HG02623 (cell line): ENCODE data around the gene USF2.

Experiments used
- ATAC-seq: cut with Tn5 transposase; IDR thresholded peaks from one replicate; pipeline ENCODE4 v1.9.1; 2021; ENCODE audit warnings: moderate library complexity; ENCODE audit not compliant: unreplicated experiment

Gene USF2

GRCh38 chr19:35265126-35265899 lies 3.4 kb upstream of the USF2 start:
- ATAC-seq = no peak

GRCh38 chr19:35265900-35266519 lies 2.8 kb upstream of the USF2 start:
- ATAC-seq = no peak

GRCh38 chr19:35266520-35267352 lies 2.0 kb upstream of the USF2 start:
- no peak for ATAC-seq

DNA sequence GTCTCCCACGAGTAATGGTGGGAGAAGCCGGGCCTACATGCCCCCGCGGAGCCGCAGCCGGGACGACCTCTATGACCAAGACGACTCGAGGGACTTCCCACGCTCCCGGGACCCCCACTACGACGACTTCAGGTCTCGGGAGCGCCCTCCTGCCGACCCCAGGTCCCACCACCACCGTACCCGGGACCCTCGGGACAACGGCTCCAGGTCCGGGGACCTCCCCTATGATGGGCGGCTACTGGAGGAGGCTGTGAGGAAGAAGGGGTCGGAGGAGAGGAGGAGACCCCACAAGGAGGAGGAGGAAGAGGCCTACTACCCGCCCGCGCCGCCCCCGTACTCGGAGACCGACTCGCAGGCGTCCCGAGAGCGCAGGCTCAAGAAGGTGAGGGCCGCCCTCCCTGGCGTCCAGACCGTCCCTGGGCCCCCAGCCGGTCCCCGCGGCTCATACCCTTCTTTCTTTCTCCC lies 1.4 kb upstream of the USF2 start:
- ATAC-seq = no peak

DNA sequence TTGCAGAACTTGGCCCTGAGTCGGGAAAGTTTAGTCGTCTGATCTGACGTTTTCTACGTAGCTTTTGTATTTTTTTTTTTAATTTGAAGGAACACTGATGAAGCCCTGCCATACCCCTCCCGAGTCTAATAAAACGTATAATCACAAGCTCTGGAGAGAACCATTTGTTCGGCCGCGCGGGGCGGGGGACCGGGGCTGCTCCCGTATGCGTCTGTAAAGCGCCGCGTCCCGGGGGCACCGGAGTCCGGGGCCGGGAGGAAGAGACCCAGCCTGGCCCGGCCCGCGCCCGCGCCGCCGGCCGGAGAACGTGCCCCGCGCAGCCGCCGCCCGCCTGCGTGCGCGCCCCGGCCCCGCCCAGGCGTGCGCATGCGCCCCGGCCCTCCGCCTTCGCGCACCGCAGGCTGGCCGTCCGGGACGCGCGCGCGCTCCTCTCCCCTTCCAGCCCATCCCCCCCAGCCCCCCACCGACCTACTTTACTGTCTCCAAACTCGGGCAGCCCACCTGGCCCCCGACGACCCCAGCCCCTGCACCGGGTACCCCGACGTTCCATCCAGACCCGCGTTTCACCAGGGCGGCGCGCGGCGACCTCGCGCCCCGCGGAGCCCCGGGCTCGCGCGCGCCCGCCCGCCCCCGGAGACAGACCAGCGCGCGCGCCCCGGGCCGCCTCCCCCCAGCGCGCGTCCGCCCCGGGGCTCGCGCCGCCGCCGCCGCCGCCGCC lies 785 bp upstream of the USF2 start:
- peak; percentile 39 for ATAC-seq

DNA sequence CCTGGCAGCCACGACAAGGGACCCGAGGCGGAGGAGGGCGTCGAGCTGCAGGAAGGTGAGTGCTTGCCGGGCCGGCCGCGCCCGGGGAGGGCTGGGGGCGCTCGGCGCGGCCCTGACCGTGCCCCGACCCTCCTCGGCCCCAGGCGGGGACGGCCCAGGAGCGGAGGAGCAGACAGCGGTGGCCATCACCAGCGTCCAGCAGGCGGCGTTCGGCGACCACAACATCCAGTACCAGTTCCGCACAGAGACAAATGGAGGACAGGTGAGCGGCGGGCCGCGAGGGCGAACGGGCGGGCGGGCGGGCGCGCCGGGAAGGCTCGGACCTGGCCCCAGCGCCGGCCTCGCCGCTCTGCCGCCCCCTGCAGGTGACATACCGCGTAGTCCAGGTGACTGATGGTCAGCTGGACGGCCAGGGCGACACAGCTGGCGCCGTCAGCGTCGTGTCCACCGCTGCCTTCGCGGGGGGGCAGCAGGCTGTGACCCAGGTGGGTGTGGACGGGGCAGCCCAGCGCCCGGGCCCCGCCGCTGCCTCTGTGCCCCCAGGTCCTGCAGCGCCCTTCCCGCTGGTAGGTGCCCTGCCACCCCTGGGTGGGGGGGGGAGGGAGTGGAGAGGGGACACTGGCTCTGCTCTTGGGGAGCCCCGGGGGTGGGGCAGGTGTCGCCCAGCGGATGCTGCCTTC lies 816 bp downstream of the USF2 start:
- ATAC-seq = peak; percentile 33

GRCh38 chr19:35270381-35270811 lies 1.6 kb downstream of the USF2 start:
- ATAC-seq = no peak

DNA sequence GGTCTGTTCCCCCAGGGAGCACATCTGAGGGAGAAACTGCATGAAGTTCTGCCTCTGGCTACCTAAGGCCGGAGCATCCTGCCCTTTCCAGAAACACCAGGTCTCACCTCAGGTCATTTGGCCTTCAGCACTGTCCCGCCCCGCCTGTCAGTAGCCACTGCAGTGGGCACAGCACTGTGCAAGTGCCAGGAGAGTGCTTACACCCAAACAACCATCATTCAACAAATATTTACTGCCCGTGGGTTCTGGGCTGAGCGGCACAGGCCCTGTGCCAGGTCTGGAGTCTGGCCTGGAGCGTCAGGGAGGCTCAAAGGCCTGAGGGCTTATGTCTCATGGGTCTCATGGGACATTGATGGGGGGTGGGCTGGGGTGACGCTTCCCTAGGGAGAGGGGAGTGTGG lies 2.8 kb downstream of the USF2 start:
- no peak for ATAC-seq

GRCh38 chr19:35272122-35272719 lies 3.5 kb downstream of the USF2 start:
- ATAC-seq = no peak

DNA sequence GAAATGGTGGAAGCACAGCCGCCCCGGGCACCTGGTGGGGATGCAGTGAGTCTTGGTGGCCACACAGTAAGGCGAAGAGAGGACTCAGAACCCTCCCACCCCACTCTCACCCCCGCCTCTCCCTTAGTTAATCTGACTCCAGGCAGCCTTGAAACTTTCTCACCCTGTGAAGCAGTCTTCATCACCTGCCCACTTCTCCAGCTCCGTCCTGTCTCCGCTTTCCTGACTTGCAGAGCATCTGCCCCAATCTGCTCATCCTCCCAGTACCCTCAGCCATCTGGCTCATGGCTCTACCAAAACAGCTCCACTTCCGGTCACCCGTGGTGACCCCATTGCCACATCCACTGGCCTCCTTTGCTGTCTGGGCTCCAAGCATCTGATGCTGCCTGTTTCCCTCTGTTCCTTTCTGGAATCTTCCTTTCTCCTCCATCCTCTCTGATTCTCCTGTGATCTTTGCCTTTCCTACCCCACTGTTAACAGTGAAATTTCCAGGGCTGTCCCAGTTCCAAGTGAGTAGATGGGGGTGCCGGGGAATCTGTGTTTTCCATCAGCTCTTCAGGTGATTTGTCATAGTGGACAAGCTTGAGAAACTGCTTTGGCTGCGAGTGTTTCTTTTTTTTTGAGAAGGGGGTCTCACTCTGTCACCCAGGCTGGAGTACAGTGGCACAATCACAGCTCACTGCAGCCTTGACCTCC lies 4.3 kb downstream of the USF2 start:
- ATAC-seq = no peak

DNA sequence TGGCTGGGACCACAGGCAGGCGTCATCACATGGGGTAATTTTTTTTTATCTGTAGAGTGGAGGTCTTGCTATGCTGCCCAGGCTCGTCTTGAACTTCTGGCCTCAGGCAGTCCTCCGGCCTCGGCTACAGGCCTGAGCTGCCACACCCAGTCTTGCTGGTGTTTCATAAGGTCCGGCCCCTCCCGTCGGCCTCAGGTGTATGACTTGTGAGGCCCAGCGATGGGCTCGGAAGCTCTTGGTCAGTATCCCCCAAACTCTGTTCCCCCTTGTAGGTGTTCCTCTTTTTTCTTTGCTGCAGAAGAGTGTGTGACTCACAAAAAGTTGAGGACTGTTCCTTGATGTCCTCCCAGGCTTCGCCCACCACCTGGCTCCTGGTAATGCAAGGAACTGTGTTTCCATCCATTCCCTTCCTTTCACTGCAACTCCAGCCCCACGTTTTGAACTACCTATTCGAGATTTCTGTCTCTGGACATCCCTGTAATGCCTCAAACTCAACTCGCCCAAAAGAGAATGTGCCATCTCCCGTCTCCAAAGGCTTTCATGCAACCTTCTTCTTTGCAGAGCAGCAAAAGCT lies 5.0 kb downstream of the USF2 start:
- ATAC-seq = no peak

GRCh38 chr19:35274323-35274722 lies 5.6 kb downstream of the USF2 start:
- no peak for ATAC-seq

DNA sequence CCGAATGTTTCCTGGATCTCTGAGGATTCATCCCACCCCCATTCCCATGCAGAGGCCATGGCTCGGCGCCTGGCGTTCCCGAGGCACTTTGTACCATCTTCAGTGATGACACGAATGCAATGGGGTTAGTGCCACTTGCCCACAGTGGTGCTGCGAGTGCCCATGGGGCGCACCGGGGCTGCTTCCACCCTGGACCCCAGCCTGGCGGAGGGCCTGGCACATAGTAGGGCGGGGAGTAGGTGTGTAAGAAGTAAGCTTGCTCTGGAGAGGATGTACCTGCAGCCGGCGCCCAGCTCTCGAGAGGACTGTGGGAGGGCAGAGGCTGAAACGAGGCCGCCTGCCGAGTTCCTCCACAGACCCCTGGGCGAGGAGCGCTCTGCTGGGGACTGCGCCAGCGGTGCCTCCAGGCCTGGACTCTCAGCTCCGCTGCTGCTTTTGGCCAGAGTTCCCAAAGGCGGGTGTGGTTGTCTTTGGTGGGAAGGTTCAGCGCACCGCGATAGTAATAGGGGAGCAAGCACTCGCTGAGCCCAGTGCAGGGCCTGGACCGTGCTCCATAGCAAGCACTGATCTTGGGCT lies 8.0 kb downstream of the USF2 start:
- no peak for ATAC-seq

- no peak for ATAC-seq
Measured at GRCh38 chr19:35278578-35279284, 10.0 kb downstream of the USF2 start.

DNA sequence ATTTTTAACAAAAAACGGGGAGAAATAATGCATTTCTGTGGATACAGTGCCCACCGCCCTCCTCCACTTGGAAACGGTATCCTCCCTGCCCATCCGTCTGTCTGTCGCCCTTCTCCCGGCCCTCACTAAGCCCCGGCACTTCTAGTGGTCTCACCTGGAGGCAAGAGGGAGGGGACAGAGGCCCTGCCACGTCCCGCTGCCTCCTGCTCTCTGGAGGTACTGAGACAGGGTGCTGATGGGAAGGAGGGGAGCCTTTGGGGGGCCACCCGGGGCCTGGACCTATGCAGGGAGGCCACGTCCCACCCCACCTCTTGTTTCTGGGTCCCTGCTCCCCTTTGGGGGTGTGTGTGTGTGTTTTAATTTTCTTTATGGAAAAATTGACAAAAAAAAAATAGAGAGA lies 10.6 kb downstream of the USF2 start:
- no peak for ATAC-seq

DNA sequence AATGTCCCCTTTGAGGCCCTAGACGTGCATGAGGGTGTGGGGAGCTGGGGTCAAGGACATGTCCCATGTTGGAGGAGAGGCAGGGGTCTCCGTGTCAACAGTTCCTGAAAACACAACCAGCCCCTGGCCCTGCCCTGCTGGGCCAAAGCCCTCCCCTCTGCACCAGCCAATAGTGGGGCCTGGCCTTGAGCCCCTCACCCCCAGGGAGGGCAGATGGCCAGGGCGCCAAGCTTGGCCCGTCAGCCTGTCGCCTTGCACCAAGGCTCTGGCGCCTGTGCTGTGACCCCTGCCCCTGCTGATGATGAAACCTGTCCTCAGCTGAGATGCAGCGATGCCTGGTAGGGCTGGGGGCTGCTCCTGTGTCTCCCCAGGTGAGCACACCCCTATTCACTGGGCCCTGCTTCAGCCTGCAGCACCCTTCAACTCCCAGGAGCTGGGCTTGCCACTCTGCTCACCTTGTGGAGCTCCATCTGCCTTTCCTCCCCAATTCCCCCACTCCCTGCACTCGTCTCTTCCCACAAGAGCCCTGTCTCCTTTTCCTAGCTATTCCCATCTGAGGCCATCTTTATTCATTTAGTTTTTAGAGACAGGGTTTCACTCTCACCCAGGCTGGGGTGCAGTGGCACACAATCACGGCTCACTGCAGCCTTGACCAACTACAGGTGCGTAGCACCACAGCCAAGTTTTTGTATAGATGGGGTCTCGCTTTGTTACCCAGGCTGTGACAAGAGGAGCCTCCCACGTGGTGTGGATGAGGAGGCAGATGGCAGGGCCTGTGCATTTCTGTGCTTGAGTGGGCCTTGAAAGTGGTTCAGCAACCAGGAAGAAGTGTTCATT lies 11.4 kb downstream of the USF2 start:
- no peak for ATAC-seq

- no peak for ATAC-seq
Measured at GRCh38 chr19:35281303-35281702, 12.5 kb downstream of the USF2 start.
